Measurements from ENCODE around the gene OR9G4. TPM values are rescaled to one million over a fixed set of nuclear protein-coding genes. Genes with fewer than 3 reads are reported as not detected.

The OR9G4 gene
- polyA plus RNA-seq (2013, experiment 1 of 2; ENCODE audit: insufficient read length), result not detected
- not detected for polyA plus RNA-seq (2013, experiment 2 of 2; ENCODE audit: insufficient read length)

- no peak for DNase-seq
Observed at GRCh38 chr11:56748597-56748996, at the start of gene OR9G4. TSS of gene OR9G4 (minus strand) at chr11:56748697. CDS start at chr11:56743766, 4,931 bp downstream.

- peak; percentile 52 for DNase-seq
Observed at GRCh38 chr11:56783448-56784041, 35.0 kb upstream of the OR9G4 start.

GRCh38 chr11:56782167-56782847, 33.8 kb upstream of the OR9G4 start:
- DNase-seq, result no peak

GRCh38 chr11:56776809-56777208, 28.3 kb upstream of the OR9G4 start:
- DNase-seq, result no peak

- DNase-seq, result no peak
Observed at GRCh38 chr11:56764976-56765375, 16.5 kb upstream of the OR9G4 start.

GRCh38 chr11:56751480-56751879, 3.0 kb upstream of the OR9G4 start:
- no peak for DNase-seq

- no peak for DNase-seq
Observed at GRCh38 chr11:56750190-56750589, 1.7 kb upstream of the OR9G4 start.

GRCh38 chr11:56740886-56741285, 7.6 kb downstream of the OR9G4 start:
- no peak for DNase-seq

GRCh38 chr11:56740107-56740506, 8.4 kb downstream of the OR9G4 start:
- no peak for DNase-seq

- DNase-seq, result no peak
Observed at GRCh38 chr11:56720513-56720912, 28.0 kb downstream of the OR9G4 start.

GRCh38 chr11:56716379-56716854, 32.1 kb downstream of the OR9G4 start:
- DNase-seq, result no peak

GRCh38 chr11:56714206-56714605, 34.3 kb downstream of the OR9G4 start:
- DNase-seq, result no peak

GRCh38 chr11:56706486-56706885, 42.0 kb downstream of the OR9G4 start:
- no peak for DNase-seq

- no peak for DNase-seq
Observed at GRCh38 chr11:56705784-56706396, 42.6 kb downstream of the OR9G4 start.

GRCh38 chr11:56700914-56701485, 47.5 kb downstream of the OR9G4 start:
- DNase-seq, result no peak

- no peak for DNase-seq
Observed at GRCh38 chr11:56700242-56700913, 48.1 kb downstream of the OR9G4 start.

GRCh38 chr11:56698795-56699194, 49.7 kb downstream of the OR9G4 start, which contains the start of gene OR9G1:
TSS of gene OR9G1 (plus strand) at chr11:56699095. CDS start at chr11:56700388, 1,293 bp downstream.
- DNase-seq, result no peak

- DNase-seq, result no peak
Observed at GRCh38 chr11:56693428-56693827, 55.1 kb downstream of the OR9G4 start.
